ENCODE measurements around the gene MED27.

MED27 gene

DNA sequence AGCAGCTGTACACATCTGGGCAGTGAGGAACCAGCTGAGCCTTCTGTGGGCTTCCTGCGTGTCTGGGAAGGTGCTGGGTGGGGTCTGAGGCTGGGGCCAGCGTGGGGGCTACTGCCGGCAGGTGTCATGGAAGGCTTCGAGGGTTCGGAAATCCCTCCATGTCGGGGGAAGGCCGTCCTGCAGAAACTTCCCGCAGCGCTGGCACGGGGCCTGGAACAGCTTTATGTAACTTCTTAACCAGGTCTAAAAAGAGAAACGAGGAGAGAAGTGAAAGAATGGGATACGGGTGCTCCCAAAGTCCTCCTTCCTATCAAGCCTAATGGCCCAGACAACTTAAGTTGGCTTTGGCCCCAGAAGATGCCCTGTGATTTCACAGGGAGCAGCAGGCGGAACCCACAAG, 219.2 kb downstream of the MED27 start:
- no peak overlapping the region for H3K27ac Mint-ChIP-seq
- no peaks in the 10 kb centered on the region for H3K9me3 Mint-ChIP-seq
- peaks cover 49% of the 10 kb centered on the region for H3K36me3 Mint-ChIP-seq (ENCODE audit: low read depth)
- H3K27me3 Mint-ChIP-seq: no peaks in the 10 kb centered on the region
- H3K4me3 Mint-ChIP-seq: no peak overlapping the region
- intact Hi-C loops (cut with micrococcal nuclease): no loop called here
- no peaks in the 10 kb centered on the region for H3K4me1 Mint-ChIP-seq (ENCODE audit: low read depth)

DNA sequence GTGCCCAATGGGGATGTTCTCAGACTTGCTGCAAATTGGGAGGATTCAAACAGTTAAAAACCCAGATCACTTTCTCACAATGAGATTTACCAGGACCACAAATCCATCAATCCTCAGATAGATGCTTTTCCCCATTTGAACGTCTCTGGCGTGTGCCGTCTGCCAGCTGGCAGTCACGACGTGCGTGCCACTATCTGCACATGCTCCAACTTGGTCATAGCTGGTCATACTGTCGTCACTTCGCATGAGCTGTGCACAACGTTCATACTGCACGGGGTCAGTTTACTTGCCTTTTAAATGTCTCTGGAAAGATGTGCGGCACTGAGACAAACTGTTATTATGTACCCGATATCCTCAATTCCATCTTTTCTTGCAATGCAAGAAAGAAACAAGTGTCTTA, 221.5 kb downstream of the MED27 start:
- peaks cover 44% of the 10 kb centered on the region for H3K36me3 Mint-ChIP-seq (ENCODE audit: low read depth)
- H3K4me3 Mint-ChIP-seq: no peak overlapping the region
- H3K27ac Mint-ChIP-seq: no peak overlapping the region
- intact Hi-C loops (cut with micrococcal nuclease): no loop called here
- H3K27me3 Mint-ChIP-seq: peaks cover 1% of the 10 kb centered on the region
- peaks cover 11% of the 10 kb centered on the region for H3K4me1 Mint-ChIP-seq (ENCODE audit: low read depth)
- peaks cover 7% of the 10 kb centered on the region for H3K9me3 Mint-ChIP-seq

- peaks cover 17% of the 10 kb centered on the region for H3K4me1 Mint-ChIP-seq (ENCODE audit: low read depth)
- H3K27me3 Mint-ChIP-seq: peaks cover 5% of the 10 kb centered on the region
- intact Hi-C loops (cut with micrococcal nuclease): no loop called here
- no peak overlapping the region for H3K27ac Mint-ChIP-seq
- H3K36me3 Mint-ChIP-seq (ENCODE audit: low read depth): peaks cover 23% of the 10 kb centered on the region
- no peak overlapping the region for H3K4me3 Mint-ChIP-seq
- H3K9me3 Mint-ChIP-seq: peaks cover 7% of the 10 kb centered on the region
Observed at GRCh38 chr9:131856105-131856504, 223.6 kb downstream of the MED27 start.

DNA sequence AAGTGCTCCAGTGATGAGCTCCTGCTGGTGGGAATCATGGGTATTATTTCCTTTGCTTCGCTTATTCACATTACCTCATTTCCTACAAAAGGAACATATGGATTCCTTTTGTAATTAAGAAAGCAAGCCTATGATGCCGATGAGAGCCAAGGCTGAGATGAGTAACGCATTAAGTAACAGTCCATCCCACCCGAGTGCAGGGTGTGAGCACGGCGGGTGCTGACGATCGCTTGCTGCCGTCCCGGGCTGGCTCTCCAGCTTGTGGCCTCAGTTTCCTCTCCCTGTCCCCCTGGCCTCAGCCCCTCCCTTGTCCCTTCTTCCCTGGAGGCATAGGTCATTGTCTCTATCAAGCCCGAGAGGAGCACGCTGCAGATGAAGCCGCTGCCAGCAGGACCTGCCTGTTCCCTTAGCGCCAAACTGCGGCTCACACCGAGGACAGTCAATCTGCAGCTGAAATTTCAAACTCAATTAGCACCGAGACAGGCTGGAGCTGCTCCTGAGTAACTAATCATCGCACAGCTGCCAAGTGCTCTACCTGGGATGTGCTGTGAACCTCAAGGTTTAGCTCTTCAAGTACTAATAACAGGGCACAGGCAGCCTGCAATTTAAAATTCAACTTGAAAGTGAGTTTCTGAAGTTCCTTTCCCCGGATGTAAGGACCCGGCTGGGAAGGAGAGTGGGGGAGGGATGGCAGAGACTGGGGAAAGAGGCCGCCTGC, 224.6 kb downstream of the MED27 start:
- intact Hi-C loops (cut with micrococcal nuclease): no loop called here
- no peak overlapping the region for H3K4me3 Mint-ChIP-seq
- H3K27me3 Mint-ChIP-seq: peaks cover 5% of the 10 kb centered on the region
- H3K4me1 Mint-ChIP-seq (ENCODE audit: low read depth): peaks cover 17% of the 10 kb centered on the region
- H3K36me3 Mint-ChIP-seq (ENCODE audit: low read depth): peaks cover 13% of the 10 kb centered on the region
- peaks cover 7% of the 10 kb centered on the region for H3K9me3 Mint-ChIP-seq
- no peak overlapping the region for H3K27ac Mint-ChIP-seq

DNA sequence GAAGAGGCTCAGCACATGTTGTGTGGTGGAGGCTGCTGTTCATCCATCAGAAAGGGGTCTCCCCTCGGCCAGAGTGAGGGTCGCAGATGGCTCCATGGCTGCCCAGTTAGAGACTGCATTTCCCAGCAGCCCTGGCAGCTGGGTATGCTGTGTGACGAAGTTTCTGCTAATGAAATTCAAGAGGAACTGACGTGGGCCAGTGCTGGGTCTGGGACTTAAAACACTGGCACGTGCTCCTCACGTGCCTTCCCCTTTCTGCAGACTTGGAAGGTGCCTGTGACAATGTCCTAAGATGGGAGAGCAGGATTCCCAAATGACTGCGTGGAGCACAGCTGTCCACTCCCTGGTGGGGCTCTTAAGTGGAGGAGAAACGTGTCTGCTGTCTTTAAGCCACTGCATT, 225.3 kb downstream of the MED27 start:
- H3K27me3 Mint-ChIP-seq: peaks cover 5% of the 10 kb centered on the region
- no peak overlapping the region for H3K27ac Mint-ChIP-seq
- peaks cover 7% of the 10 kb centered on the region for H3K9me3 Mint-ChIP-seq
- no peak overlapping the region for H3K4me3 Mint-ChIP-seq
- H3K4me1 Mint-ChIP-seq (ENCODE audit: low read depth): peaks cover 17% of the 10 kb centered on the region
- peaks cover 5% of the 10 kb centered on the region for H3K36me3 Mint-ChIP-seq (ENCODE audit: low read depth)
- intact Hi-C loops (cut with micrococcal nuclease): no loop called here

GRCh38 chr9:131853434-131853833, 226.2 kb downstream of the MED27 start:
- H3K9me3 Mint-ChIP-seq: peaks cover 7% of the 10 kb centered on the region
- H3K27me3 Mint-ChIP-seq: peaks cover 5% of the 10 kb centered on the region
- intact Hi-C loops (cut with micrococcal nuclease): no loop called here
- H3K27ac Mint-ChIP-seq: no peak overlapping the region
- H3K4me1 Mint-ChIP-seq (ENCODE audit: low read depth): peaks cover 22% of the 10 kb centered on the region
- H3K36me3 Mint-ChIP-seq (ENCODE audit: low read depth): no peaks in the 10 kb centered on the region
- H3K4me3 Mint-ChIP-seq: no peak overlapping the region

- no peaks in the 10 kb centered on the region for H3K36me3 Mint-ChIP-seq (ENCODE audit: low read depth)
- H3K4me3 Mint-ChIP-seq: no peak overlapping the region
- H3K4me1 Mint-ChIP-seq (ENCODE audit: low read depth): peaks cover 26% of the 10 kb centered on the region
- no peak overlapping the region for H3K27ac Mint-ChIP-seq
- H3K9me3 Mint-ChIP-seq: peaks cover 7% of the 10 kb centered on the region
- intact Hi-C loops (cut with micrococcal nuclease): no loop called here
- peaks cover 5% of the 10 kb centered on the region for H3K27me3 Mint-ChIP-seq
Observed at GRCh38 chr9:131851414-131851813, 228.3 kb downstream of the MED27 start.

- Mint-ChIP-seq H3K4me3 (no peak overlapping the region), H3K36me3 (ENCODE audit: low read depth) (no peaks in the 10 kb centered on the region), H3K27me3 (peaks cover 4% of the 10 kb centered on the region), H3K4me1 (ENCODE audit: low read depth) (peaks cover 17% of the 10 kb centered on the region), H3K27ac (no peak overlapping the region), H3K9me3 (peaks cover 2% of the 10 kb centered on the region)
- intact Hi-C loops (cut with micrococcal nuclease): no loop called here
Observed at GRCh38 chr9:131849391-131849790, 230.3 kb downstream of the MED27 start.

DNA sequence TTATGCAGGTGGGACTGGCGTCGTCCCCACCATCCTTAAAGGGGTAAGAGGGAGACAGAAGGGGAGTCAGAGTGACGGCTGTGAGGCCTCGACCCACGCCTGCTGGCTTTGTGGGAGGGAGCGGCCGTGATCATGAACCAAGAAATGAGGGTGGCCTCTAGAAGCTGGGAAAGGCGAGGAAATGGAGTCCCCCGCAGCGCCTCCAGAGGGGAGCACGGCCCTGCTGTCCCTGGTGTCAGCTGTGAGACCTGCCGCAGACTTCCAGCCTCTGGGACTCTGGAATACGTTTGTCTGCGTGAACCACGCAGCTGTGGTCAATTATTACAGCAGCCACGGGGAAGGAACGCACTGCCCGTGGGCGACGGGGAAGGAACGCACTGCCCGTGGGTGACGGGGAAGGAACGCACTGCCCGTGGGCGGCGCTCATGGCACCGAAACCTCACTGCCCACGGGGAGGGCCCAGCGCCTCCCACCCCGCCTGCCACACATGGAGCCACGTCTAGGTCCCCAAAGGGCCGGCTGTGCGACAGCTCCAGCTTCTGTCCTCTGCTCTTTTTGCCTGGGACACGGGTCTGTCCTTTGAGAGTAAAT, 231.0 kb downstream of the MED27 start:
- H3K27ac Mint-ChIP-seq: no peak overlapping the region
- intact Hi-C loops (cut with micrococcal nuclease): no loop called here

GRCh38 chr9:131847665-131848354, 231.9 kb downstream of the MED27 start:
- Mint-ChIP-seq H3K27ac (no peak overlapping the region), H3K9me3 (no peaks in the 10 kb centered on the region), H3K27me3 (peaks cover 4% of the 10 kb centered on the region), H3K4me1 (ENCODE audit: low read depth) (peaks cover 14% of the 10 kb centered on the region), H3K36me3 (ENCODE audit: low read depth) (no peaks in the 10 kb centered on the region), H3K4me3 (no peak overlapping the region)
- intact Hi-C loops (cut with micrococcal nuclease): no loop called here

More for the DNA sequence above, 231.0 kb downstream of the MED27 start:
- peaks cover 4% of the 10 kb centered on the region for H3K27me3 Mint-ChIP-seq
- peaks cover 14% of the 10 kb centered on the region for H3K4me1 Mint-ChIP-seq (ENCODE audit: low read depth)
- H3K4me3 Mint-ChIP-seq: no peak overlapping the region
- no peaks in the 10 kb centered on the region for H3K36me3 Mint-ChIP-seq (ENCODE audit: low read depth)
- H3K9me3 Mint-ChIP-seq: no peaks in the 10 kb centered on the region

GRCh38 chr9:131845305-131846298, 234.1 kb downstream of the MED27 start:
- H3K9me3 Mint-ChIP-seq: no peaks in the 10 kb centered on the region
- peaks cover 3% of the 10 kb centered on the region for H3K27me3 Mint-ChIP-seq
- intact Hi-C loops (cut with micrococcal nuclease): no loop called here
- H3K4me3 Mint-ChIP-seq: no peak overlapping the region
- no peak overlapping the region for H3K27ac Mint-ChIP-seq
- peaks cover 9% of the 10 kb centered on the region for H3K4me1 Mint-ChIP-seq (ENCODE audit: low read depth)
- no peaks in the 10 kb centered on the region for H3K36me3 Mint-ChIP-seq (ENCODE audit: low read depth)

DNA sequence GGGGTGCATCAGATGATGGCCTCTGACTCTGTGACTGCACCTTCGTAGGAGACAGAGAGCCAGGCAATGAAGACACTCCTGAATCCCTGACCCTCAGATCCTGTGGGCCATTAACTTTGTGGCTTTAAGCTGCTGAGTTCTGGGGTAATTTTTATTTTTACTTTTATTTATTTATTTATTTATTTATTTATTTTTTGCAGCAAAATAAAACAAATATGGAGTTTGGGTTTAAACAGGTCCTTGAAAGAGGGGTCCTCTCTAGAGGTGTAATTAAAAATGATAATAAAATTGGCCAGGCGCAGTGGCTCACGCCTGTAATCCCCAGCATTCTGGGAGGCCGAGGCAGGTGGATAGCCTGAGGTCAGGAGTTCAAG, 234.9 kb downstream of the MED27 start:
- H3K4me1 Mint-ChIP-seq (ENCODE audit: low read depth): peaks cover 9% of the 10 kb centered on the region
- no peaks in the 10 kb centered on the region for H3K36me3 Mint-ChIP-seq (ENCODE audit: low read depth)
- intact Hi-C loops (cut with micrococcal nuclease): no loop called here
- H3K4me3 Mint-ChIP-seq: no peak overlapping the region
- peaks cover 3% of the 10 kb centered on the region for H3K27me3 Mint-ChIP-seq
- H3K27ac Mint-ChIP-seq: no peak overlapping the region
- H3K9me3 Mint-ChIP-seq: no peaks in the 10 kb centered on the region

- H3K27me3 Mint-ChIP-seq: peaks cover 3% of the 10 kb centered on the region
- H3K9me3 Mint-ChIP-seq: no peaks in the 10 kb centered on the region
- H3K27ac Mint-ChIP-seq: no peak overlapping the region
Observed at GRCh38 chr9:131843989-131844744, 235.5 kb downstream of the MED27 start.

More at GRCh38 chr9:131843989-131844744, 235.5 kb downstream of the MED27 start:
- H3K4me1 Mint-ChIP-seq (ENCODE audit: low read depth): peaks cover 9% of the 10 kb centered on the region
- intact Hi-C loops (cut with micrococcal nuclease): no loop called here
- no peaks in the 10 kb centered on the region for H3K36me3 Mint-ChIP-seq (ENCODE audit: low read depth)
- no peak overlapping the region for H3K4me3 Mint-ChIP-seq

Data from dendritic cell treated with granulocyte-macrophage colony-stimulating factor and Interleukin-4, amounts not matched to agents 40 ng/mL and 50 ng/mL, for 4 days (primary cell).